Mesothelial cell of epicardium (in vitro differentiated cells): Measurements from ENCODE around the gene ESRP2. TPM values are rescaled to one million over a fixed set of nuclear protein-coding genes. Genes with fewer than 3 reads are reported as not detected.

Experiments
- DNase-seq, 2 experiments: peaks; one replicate each; pipeline ENCODE4 v3.0.0; 2021; ENCODE audit warnings: low spot score in 2 of 2; ENCODE audit not compliant: unreplicated experiment in 2 of 2
- H3K27ac Mint-ChIP-seq: 2 replicates; pipeline ENCODE4 v1.8.0; 2021; ENCODE audit warnings: mixed read lengths
- H3K27me3 Mint-ChIP-seq: 2 replicates; pipeline ENCODE4 v1.8.0; 2021; ENCODE audit warnings: low read depth, mixed read lengths
- H3K36me3 Mint-ChIP-seq: 2 replicates; pipeline ENCODE4 v1.8.0; 2021; ENCODE audit warnings: mixed read lengths
- H3K4me1 Mint-ChIP-seq: 2 replicates; pipeline ENCODE4 v1.8.0; 2021; ENCODE audit warnings: mixed read lengths
- H3K4me3 Mint-ChIP-seq: 2 replicates; pipeline ENCODE4 v1.8.0; 2021; ENCODE audit warnings: mild to moderate bottlenecking, moderate library complexity, mixed read lengths
- H3K9me3 Mint-ChIP-seq: 2 replicates; pipeline ENCODE4 v1.8.0; 2021; ENCODE audit warnings: mixed read lengths
- total RNA-seq: library from RNA; stranded (reverse); gene quantifications from 3 replicates; pipeline ENCODE4 v1.2.1, GENCODE V29; 2021
- TF ChIP-seq, protein P1 (sequence below): fragments of 200-600 bp; sonication (generic); IDR thresholded peaks from one replicate; pipeline ENCODE4 v1.5.0; 2021; ENCODE audit warnings: antibody characterized with exemption; ENCODE audit not compliant: unreplicated experiment

ESRP2 gene
- total RNA-seq, 1 donor from 2014 or later, result 34.7 TPM

DNA sequence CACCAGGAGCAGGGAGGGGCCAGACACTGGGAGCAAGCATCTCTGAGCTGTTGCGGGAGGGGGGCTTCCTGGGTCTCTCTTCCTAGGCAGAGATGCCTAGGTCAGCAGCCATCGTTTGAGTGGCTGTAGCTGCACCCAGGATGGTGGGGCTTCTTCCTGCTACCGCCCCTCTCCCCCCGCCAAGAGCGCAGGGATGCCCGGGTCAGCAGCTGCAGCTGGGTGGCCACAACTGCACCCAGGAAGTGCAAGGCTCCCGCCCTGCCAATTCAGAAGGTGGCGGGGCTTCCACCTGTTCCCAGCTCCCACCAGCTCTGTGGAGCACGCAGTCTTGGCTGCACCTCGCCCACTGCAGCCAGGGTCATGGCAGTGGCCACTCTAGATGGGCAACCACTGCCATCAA is 47.8 kb downstream of the ESRP2 start:
- H3K9me3 Mint-ChIP-seq, result peaks cover 3% of the 10 kb centered on the region
- peaks cover 53% of the 10 kb centered on the region for H3K36me3 Mint-ChIP-seq
- H3K27ac Mint-ChIP-seq, result no peak overlapping the region

DNA sequence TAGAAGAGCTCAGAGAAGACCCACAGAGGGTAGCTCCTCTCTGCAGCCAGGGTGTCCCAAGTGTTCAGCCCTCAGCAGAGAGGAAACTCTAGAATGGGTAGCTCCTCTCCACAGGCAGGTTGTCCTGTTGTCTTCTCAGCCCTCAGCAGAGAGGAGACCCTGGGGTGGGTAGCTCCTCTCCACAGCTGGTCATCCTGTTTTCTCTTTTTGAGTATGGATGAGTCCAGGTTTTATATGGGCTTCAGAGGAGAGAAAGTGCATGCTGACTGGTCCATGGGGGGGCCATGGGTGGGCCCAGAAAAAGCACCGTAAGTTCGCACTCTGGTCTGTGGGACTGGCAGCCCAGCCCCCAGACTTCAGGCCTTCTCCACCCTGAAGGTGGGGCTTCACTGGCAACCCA is 48.4 kb downstream of the ESRP2 start:
- TF ChIP-seq, protein P1, sequence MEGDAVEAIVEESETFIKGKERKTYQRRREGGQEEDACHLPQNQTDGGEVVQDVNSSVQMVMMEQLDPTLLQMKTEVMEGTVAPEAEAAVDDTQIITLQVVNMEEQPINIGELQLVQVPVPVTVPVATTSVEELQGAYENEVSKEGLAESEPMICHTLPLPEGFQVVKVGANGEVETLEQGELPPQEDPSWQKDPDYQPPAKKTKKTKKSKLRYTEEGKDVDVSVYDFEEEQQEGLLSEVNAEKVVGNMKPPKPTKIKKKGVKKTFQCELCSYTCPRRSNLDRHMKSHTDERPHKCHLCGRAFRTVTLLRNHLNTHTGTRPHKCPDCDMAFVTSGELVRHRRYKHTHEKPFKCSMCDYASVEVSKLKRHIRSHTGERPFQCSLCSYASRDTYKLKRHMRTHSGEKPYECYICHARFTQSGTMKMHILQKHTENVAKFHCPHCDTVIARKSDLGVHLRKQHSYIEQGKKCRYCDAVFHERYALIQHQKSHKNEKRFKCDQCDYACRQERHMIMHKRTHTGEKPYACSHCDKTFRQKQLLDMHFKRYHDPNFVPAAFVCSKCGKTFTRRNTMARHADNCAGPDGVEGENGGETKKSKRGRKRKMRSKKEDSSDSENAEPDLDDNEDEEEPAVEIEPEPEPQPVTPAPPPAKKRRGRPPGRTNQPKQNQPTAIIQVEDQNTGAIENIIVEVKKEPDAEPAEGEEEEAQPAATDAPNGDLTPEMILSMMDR, result no peak
- Mint-ChIP-seq H3K36me3 (peaks cover 49% of the 10 kb centered on the region), H3K4me3 (no peak overlapping the region), H3K4me1 (no peaks in the 10 kb centered on the region), H3K27me3 (no peaks in the 10 kb centered on the region), H3K9me3 (peaks cover 3% of the 10 kb centered on the region), H3K27ac (no peak overlapping the region)
- DNase-seq, result no peak

More for the DNA sequence above, 47.8 kb downstream of the ESRP2 start:
- no peak for DNase-seq
- no peak overlapping the region for H3K4me3 Mint-ChIP-seq
- H3K4me1 Mint-ChIP-seq, result no peaks in the 10 kb centered on the region
- H3K27me3 Mint-ChIP-seq, result no peaks in the 10 kb centered on the region
- TF ChIP-seq, protein P1, result no peak

DNA sequence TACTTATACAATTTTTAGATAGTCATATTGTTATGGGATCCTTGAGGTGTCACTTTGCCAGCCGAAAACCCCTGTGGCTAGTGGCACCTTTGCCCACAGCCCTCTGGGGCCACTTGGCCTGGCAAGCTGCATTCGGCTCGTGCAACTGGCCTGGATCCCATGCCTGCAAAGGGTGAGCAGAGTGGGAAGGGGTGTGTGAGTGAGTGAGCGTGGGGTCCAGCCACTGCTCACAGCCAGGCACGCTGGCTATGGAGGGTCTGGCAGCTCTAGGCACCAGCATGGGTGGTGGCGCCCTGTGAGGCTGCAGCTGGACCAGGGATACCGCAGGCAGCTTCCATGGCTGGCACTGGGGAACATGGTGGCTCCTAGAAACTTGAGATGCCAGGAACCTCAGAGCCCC is 49.0 kb downstream of the ESRP2 start:
- Mint-ChIP-seq H3K9me3 (peaks cover 3% of the 10 kb centered on the region), H3K36me3 (peaks cover 49% of the 10 kb centered on the region), H3K4me3 (no peak overlapping the region), H3K27me3 (no peaks in the 10 kb centered on the region), H3K4me1 (no peaks in the 10 kb centered on the region), H3K27ac (no peak overlapping the region)
- no peak for DNase-seq
- TF ChIP-seq, protein P1, result no peak

DNA sequence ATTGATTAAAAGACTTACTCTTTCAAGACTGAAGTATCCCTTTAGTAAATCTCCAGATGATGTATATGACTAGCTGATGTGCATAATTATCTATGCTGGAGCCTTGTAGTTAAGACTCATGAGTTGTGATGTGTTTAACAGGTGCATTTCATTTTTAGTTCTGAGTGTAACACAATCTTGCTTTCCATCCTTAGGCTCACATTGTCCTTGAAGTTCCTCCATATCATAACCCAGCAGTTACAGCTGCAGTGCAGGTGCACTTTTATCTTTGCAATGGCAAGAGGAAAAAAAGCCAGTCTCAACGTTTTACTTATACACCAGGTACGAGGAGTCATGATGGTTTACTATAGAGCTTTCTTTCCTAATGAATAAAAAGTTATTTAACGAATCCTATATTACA is 52.9 kb downstream of the ESRP2 start:
- Mint-ChIP-seq H3K27ac (no peak overlapping the region), H3K4me1 (no peaks in the 10 kb centered on the region), H3K4me3 (no peak overlapping the region), H3K27me3 (no peaks in the 10 kb centered on the region), H3K9me3 (peaks cover 6% of the 10 kb centered on the region), H3K36me3 (peaks cover 42% of the 10 kb centered on the region)
- TF ChIP-seq, protein P1, result no peak
- DNase-seq, result no peak

DNA sequence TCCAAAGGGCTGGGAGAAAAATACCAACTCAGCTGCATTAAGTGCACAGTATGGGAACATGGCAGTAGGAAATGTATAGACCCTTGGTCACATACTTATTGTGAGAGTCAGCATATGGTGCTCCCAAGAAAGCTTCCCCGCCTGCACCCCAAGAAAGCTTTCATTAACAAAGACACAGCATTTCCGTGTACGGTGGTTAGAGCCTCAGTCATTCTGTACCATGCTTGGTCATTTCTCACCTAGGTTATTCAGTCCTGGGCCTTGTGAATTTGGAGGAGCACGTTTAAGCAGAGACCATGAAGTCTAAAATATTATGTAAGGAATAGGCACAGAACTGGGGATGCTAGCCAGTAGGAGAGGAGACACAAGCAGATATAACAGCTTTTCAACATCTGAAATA is 56.1 kb downstream of the ESRP2 start:
- Mint-ChIP-seq H3K4me3 (no peak overlapping the region), H3K4me1 (no peaks in the 10 kb centered on the region), H3K27me3 (no peaks in the 10 kb centered on the region), H3K9me3 (peaks cover 9% of the 10 kb centered on the region), H3K27ac (no peak overlapping the region), H3K36me3 (peaks cover 35% of the 10 kb centered on the region)
- no peak for DNase-seq
- TF ChIP-seq, protein P1, result no peak

DNA sequence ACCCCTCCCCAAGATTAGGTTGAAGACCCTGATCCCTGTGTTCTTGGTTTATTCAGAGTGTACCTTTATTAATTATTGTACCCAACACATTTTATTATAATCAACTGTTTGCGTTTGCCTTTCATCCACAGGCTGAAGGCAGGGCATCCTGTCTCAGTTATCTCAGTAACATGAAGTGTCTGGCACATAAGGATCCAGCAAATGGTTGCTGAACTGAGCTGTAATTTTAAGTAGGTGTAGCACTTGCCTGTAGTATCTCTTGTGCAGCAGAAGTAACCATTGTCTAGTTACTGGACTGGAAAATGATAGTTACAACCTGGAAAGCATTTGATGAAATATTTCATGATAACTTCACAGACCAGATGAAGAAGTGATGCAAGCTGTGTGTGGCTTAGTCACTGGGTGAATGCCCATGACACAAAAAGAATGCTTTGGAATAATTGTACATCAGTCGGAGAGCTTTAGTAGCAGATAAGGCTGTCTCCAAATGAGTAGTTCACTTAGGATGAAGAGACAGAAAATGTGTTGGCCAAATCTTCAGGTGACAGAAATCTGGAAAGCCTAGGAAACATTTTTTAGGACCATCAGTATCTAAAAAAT is 56.6 kb downstream of the ESRP2 start:
- peaks cover 9% of the 10 kb centered on the region for H3K9me3 Mint-ChIP-seq
- H3K27ac Mint-ChIP-seq, result no peak overlapping the region
- no peak overlapping the region for H3K4me3 Mint-ChIP-seq
- peaks cover 36% of the 10 kb centered on the region for H3K36me3 Mint-ChIP-seq
- H3K4me1 Mint-ChIP-seq, result no peaks in the 10 kb centered on the region
- H3K27me3 Mint-ChIP-seq, result no peaks in the 10 kb centered on the region
- DNase-seq, result no peak
- TF ChIP-seq, protein P1, result no peak
